HG03439 (cell line): Measurements from ENCODE around the gene KLHL5.
"Not testable (repeated sequence)": the region's sequence is repeated elsewhere in the genome, so short reads cannot be mapped to it uniquely, and the experiment has no call there.

Experiments used
- ATAC-seq: cut with Tn5 transposase; IDR thresholded peaks from one replicate; pipeline ENCODE4 v1.9.1; 2021; ENCODE audit warnings: mild to moderate bottlenecking, moderate library complexity; ENCODE audit not compliant: unreplicated experiment

KLHL5 gene

GRCh38 chr4:39062094-39062769 is at the start of gene KLHL5:
Gene KLHL5 (plus strand): TSS chr4:39062232. CDS start chr4:39062653, 421 bp downstream.
- ATAC-seq = no peak

DNA sequence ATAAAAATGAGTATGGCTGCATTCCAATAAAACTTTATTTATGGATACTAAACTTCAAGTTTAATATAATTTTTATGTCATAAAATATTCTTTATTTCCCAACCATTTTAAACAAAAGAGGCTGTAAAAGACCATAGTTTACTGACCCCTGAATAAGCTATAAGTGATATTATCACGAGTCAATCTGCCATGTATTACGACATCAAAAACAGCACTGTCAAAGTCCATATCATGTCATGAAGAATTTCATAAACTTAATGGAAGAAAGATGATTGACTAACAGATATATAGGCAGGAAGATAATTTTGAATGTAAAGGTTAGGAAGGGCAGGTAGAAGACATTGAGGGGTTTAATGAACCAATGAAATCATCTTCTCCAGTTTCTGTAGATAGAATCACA is 48.0 kb upstream of the KLHL5 start:
- ATAC-seq = no peak

- ATAC-seq = no peak
These were observed 41.9 kb upstream of the KLHL5 start for GRCh38 chr4:39020130-39020529.

GRCh38 chr4:39021631-39022030 is 40.4 kb upstream of the KLHL5 start:
- no peak for ATAC-seq

DNA sequence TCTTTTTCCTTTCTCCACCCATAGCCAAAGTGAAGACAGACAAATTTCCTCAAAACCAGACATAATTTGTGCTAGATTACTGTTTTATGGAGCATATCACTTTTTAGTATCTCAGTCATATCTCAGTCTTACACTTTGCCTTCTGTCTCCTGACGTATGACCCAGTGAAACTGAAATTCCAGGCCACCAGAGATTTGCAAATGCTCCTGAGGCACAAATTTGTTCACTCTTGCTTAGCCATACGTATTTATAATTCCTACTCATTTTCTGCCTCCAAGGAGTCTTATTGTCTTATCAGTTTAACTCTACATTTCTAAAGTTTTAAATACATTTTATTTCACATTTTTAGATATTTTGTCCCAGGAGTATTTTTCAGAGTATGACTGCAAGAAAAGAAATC is 39.8 kb upstream of the KLHL5 start:
- no peak for ATAC-seq

- ATAC-seq = no peak
These were observed 39.0 kb upstream of the KLHL5 start for GRCh38 chr4:39023059-39023458.

DNA sequence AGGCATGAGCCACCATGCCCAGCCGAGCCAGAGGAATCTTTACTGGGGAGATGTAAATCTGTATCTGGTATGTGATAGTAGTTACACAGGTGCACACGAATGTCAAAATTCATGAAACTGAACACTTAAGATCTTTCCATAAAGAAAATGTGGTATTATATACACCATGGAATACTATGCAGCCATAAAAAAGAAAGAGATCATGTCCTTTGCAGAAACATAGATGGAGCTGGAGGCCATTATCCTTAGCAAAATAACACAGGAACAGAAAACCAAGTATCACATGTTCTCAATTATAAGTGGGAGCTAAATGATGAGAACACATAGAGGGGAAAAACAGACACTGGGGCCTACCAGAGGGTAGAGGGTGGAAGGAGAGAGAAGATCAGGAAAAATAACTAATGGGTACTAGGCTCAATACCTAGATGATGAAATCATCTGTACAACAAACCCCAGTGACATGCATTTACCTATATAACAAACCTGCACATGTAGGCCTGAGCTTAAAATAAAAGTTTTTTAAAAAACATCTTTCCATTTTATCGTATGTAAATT is 37.6 kb upstream of the KLHL5 start:
- ATAC-seq = no peak

GRCh38 chr4:39025552-39026085 is 36.4 kb upstream of the KLHL5 start:
- no peak for ATAC-seq

GRCh38 chr4:39026096-39026495 is 35.9 kb upstream of the KLHL5 start:
- no peak for ATAC-seq

DNA sequence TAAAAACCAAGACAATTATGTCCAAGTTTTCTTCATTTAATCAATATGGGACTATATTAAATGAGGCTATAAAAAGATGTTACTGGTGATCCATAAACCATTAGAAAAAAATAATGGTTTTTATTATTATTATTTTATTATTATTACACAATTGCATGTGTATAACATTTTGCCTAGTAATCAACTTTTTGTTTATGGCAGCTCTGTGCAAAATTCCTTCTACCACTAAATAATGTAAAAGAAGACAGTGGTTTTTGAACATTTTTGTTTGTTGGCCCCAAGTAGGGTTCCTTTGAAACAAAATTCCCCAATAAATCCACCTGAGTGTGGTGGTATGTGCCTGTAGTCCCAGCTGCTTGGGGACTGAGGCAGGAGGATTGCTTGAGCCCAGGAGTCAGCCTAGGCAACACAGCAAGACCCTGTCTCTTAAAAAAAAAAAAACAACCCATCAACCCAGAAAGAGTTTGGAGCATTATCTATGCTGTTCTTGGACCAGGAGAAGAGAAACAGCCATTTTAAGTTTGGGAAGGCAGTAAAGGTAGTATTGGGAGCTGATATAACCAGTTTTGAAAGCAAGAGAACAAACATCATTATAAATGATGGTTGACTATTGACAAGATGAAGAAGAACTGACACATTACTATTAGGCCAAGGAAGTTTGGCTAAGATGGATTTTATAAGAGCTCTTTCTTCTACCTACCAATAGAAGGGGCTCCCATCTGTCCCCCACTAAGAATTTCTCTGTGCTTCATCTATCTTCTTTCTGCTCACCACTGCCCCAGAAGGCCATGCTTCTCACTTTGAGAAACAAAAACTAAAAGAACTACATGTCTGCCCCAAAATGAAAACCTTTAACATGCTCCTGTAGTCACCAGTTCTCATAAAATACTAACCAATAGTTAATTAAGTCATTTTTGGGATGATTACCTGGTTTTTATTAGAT is 32.0 kb upstream of the KLHL5 start:
- ATAC-seq = peak; percentile 33

GRCh38 chr4:39030725-39031124 is 31.3 kb upstream of the KLHL5 start:
- peak; percentile 7 for ATAC-seq

GRCh38 chr4:39031590-39032020 is 30.4 kb upstream of the KLHL5 start:
- not testable (repeated sequence) for ATAC-seq

DNA sequence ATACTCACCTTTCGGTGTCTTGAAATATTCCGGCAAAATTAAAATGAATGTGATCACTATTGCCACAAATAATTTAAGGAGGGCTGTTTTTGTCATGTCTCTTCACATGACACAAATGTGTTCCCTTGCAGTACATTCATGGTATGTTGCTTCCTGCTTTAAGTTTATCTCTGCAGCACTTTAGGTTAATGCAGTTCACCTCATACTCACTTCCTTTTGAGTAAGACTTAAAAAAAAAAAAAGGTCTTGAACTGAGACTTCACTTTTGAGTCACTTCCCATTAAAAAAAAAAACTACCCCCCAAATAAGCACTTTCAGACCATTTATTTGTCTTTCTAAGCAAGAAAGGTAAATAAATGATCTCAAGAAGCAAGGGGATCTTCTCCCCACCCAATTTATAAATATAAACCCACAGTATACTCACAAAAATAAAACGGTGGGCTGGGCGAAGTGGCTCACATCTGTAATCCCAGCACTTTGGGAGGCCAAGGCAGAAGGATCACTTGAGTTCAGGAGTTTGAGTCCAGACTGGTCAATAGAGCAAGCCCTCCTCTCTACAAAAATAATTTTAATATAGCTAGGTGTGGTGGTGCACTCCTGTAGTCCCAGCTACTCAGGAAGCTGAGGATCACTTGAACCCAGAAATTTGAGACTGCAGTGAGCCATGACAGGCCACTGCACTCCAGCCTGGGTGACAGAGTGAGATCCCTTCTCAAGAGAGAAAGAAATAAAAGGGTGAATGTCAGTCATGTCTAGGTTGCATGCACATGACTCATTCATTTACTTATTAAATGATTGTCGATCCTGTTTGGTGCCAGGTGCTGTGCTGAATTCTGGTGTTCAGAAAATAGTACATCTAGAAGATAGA is 29.6 kb upstream of the KLHL5 start, which contains the start of gene TMEM156:
TSS of gene TMEM156 (minus strand) at position 192 of the 868 bp plus-strand sequence. CDS start at position 96, 96 bp downstream.
- peak; percentile 60 for ATAC-seq

GRCh38 chr4:39036172-39036571 is 25.9 kb upstream of the KLHL5 start:
- no peak for ATAC-seq

GRCh38 chr4:39037491-39037825 is 24.6 kb upstream of the KLHL5 start:
- no peak for ATAC-seq

GRCh38 chr4:39037941-39038340 is 24.1 kb upstream of the KLHL5 start:
- no peak for ATAC-seq

GRCh38 chr4:39039108-39039507 is 22.9 kb upstream of the KLHL5 start:
- no peak for ATAC-seq

- ATAC-seq = no peak
These were observed 19.7 kb upstream of the KLHL5 start for GRCh38 chr4:39042366-39042765.

GRCh38 chr4:39043058-39043860 is 18.8 kb upstream of the KLHL5 start:
- ATAC-seq = no peak
